SK-N-SH treated with all-trans-retinoic acid at 6 μM for 48 hours (cell line): Measurements from ENCODE around the gene SLC35F6.
"Not testable (repeated sequence)": the region's sequence is repeated elsewhere in the genome, so short reads cannot be mapped to it uniquely, and the experiment has no call there.

Experiments
- ATAC-seq: fragments of 200-7000 bp; cut with Tn5 transposase; 3 replicates; pipeline ENCODE4 v1.9.1; 2020; ENCODE audit warnings: mild to moderate bottlenecking, moderate library complexity
- ARNTL ChIP-seq: fragments of 450-650 bp; formaldehyde crosslinking; IDR thresholded peaks from 2 replicates; pipeline ENCODE4 v1.5.0; 2020; ENCODE audit warnings: low read depth, mild to moderate bottlenecking, moderate library complexity, borderline replicate concordance
- BACH2 ChIP-seq: fragments of 250-450 bp; sonication (Bioruptor Pico); IDR thresholded peaks from 2 replicates; pipeline ENCODE4 v1.9.0; 2021; ENCODE audit warnings: mild to moderate bottlenecking, borderline replicate concordance
- CSDC2 ChIP-seq: fragments of 250-450 bp; sonication (Bioruptor Pico); IDR thresholded peaks from 2 replicates; pipeline ENCODE4 v1.5.0; 2020; ENCODE audit warnings: mild to moderate bottlenecking, moderate library complexity
- ESRRG ChIP-seq: fragments of 250-450 bp; sonication (Bioruptor Pico); IDR thresholded peaks from 2 replicates; pipeline ENCODE4 v1.6.1; 2021; ENCODE audit warnings: mild to moderate bottlenecking
- GLIS3 ChIP-seq: fragments of 250-450 bp; sonication (Bioruptor Pico); IDR thresholded peaks from 2 replicates; pipeline ENCODE4 v1.5.0; 2020; ENCODE audit warnings: mild to moderate bottlenecking, moderate library complexity
- PPARA ChIP-seq: fragments of 250-450 bp; sonication (Bioruptor Pico); IDR thresholded peaks from 2 replicates; pipeline ENCODE4 v1.5.0; 2020; ENCODE audit warnings: mild to moderate bottlenecking, borderline replicate concordance
- RARB ChIP-seq: fragments of 250-450 bp; sonication (Bioruptor Pico); IDR thresholded peaks from 2 replicates; pipeline ENCODE4 v1.8.0; 2021; ENCODE audit warnings: mild to moderate bottlenecking, moderate library complexity
- SNAI2 ChIP-seq: fragments of 250-450 bp; sonication (Bioruptor Pico); IDR thresholded peaks from 2 replicates; pipeline ENCODE4 v1.5.0; 2020; ENCODE audit warnings: mild to moderate bottlenecking, moderate library complexity
- TCF4 ChIP-seq: fragments of 250-450 bp; sonication (Bioruptor Pico); IDR thresholded peaks from 2 replicates; pipeline ENCODE4 v1.8.0; 2021; ENCODE audit warnings: mild to moderate bottlenecking, moderate library complexity, borderline replicate concordance
- ZC3H10 ChIP-seq: fragments of 250-450 bp; sonication (Bioruptor Pico); IDR thresholded peaks from 2 replicates; pipeline ENCODE4 v1.5.1; 2021; ENCODE audit warnings: mild to moderate bottlenecking, moderate library complexity
- ZFP3 ChIP-seq: fragments of 250-450 bp; sonication (Bioruptor Pico); IDR thresholded peaks from 2 replicates; pipeline ENCODE4 v1.5.0; 2020; ENCODE audit warnings: mild to moderate bottlenecking, moderate library complexity
- ZFP30 ChIP-seq: fragments of 450-650 bp; formaldehyde crosslinking; IDR thresholded peaks from 2 replicates; pipeline ENCODE4 v1.5.0; 2022; ENCODE audit warnings: mild to moderate bottlenecking, moderate library complexity
- ZNF70 ChIP-seq: fragments of 450-650 bp; formaldehyde crosslinking; IDR thresholded peaks from 2 replicates; pipeline ENCODE4 v1.5.0; 2020; ENCODE audit warnings: mild to moderate bottlenecking, moderate library complexity
- ZNF8 ChIP-seq: fragments of 450-650 bp; formaldehyde crosslinking; IDR thresholded peaks from 2 replicates; pipeline ENCODE4 v1.5.0; 2020; ENCODE audit warnings: mild to moderate bottlenecking, moderate library complexity
- TF ChIP-seq, protein P1 (sequence below): fragments of 250-450 bp; sonication (Bioruptor Pico); IDR thresholded peaks from 2 replicates; pipeline ENCODE4 v1.5.1; 2020; ENCODE audit warnings: low read depth, mild to moderate bottlenecking, moderate library complexity
- TF ChIP-seq, protein P2 (sequence below): fragments of 250-450 bp; sonication (Bioruptor Pico); IDR thresholded peaks from 2 replicates; pipeline ENCODE4 v1.5.1; 2021; ENCODE audit warnings: mild to moderate bottlenecking, moderate library complexity
- TF ChIP-seq, protein P3 (sequence below): fragments of 250-450 bp; sonication (Bioruptor Pico); IDR thresholded peaks from 2 replicates; pipeline ENCODE4 v1.8.0; 2021; ENCODE audit warnings: low read depth, mild to moderate bottlenecking, moderate library complexity, borderline replicate concordance
- TF ChIP-seq, protein P4 (sequence below): fragments of 250-450 bp; sonication (Bioruptor Pico); IDR thresholded peaks from 2 replicates; pipeline ENCODE4 v1.5.0; 2020; ENCODE audit warnings: mild to moderate bottlenecking, moderate library complexity
- TF ChIP-seq, protein P5 (sequence below): fragments of 250-450 bp; sonication (Bioruptor Pico); IDR thresholded peaks from 2 replicates; pipeline ENCODE4 v1.8.0; 2020; ENCODE audit warnings: mild to moderate bottlenecking, moderate library complexity, borderline replicate concordance

Gene SLC35F6

DNA sequence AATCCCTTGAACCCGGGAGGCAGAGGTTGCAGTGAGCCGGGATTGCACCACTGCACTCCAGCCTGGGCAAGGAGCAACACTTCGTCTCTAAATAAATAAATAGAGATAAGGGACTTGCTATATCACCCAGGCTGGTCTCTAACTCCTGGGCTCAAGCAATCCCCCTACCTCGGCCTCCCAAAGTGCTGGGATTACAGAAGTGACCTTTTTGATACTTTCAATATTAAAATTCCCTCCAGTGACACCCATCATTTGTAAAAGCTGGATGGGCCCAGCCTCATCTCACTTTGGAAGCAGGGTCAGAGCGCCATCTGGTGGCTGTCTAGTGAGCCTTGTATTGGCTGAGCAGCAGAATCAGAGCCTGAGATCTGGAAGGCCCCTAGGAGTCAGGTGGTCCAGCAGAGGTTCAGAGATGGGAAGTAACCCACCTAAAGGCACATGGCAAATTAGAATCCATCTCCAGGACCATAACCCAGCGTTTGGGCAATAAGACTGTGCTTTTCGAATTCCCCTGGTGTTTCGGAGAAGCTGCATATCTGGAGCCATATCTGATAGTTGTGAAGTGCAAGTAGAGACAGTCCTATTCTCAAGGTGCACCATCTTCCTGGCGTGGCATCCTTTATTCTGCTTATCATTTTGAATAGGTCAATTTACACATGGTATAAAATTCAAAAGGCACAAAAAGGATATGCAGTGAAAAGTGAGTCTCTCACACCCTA lies 18.3 kb upstream of the SLC35F6 start:
- peak; percentile 98 for ATAC-seq
- TF ChIP-seq, protein P1, sequence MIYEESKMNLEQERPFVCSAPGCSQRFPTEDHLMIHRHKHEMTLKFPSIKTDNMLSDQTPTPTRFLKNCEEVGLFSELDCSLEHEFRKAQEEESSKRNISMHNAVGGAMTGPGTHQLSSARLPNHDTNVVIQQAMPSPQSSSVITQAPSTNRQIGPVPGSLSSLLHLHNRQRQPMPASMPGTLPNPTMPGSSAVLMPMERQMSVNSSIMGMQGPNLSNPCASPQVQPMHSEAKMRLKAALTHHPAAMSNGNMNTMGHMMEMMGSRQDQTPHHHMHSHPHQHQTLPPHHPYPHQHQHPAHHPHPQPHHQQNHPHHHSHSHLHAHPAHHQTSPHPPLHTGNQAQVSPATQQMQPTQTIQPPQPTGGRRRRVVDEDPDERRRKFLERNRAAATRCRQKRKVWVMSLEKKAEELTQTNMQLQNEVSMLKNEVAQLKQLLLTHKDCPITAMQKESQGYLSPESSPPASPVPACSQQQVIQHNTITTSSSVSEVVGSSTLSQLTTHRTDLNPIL (CRISPR knock-in tag), result no peak
- no peak for TF ChIP-seq ZC3H10 (CRISPR knock-in tag)
- TF ChIP-seq BACH2 (CRISPR knock-in tag), result no peak
- TF ChIP-seq, protein P2, sequence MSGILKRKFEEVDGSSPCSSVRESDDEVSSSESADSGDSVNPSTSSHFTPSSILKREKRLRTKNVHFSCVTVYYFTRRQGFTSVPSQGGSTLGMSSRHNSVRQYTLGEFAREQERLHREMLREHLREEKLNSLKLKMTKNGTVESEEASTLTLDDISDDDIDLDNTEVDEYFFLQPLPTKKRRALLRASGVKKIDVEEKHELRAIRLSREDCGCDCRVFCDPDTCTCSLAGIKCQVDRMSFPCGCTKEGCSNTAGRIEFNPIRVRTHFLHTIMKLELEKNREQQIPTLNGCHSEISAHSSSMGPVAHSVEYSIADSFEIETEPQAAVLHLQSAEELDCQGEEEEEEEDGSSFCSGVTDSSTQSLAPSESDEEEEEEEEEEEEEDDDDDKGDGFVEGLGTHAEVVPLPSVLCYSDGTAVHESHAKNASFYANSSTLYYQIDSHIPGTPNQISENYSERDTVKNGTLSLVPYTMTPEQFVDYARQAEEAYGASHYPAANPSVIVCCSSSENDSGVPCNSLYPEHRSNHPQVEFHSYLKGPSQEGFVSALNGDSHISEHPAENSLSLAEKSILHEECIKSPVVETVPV (CRISPR knock-in tag), result no peak
- no peak for TF ChIP-seq GLIS3 (CRISPR knock-in tag)
- TF ChIP-seq ARNTL (CRISPR knock-in tag), result no peak
- TF ChIP-seq CSDC2, result no peak

DNA sequence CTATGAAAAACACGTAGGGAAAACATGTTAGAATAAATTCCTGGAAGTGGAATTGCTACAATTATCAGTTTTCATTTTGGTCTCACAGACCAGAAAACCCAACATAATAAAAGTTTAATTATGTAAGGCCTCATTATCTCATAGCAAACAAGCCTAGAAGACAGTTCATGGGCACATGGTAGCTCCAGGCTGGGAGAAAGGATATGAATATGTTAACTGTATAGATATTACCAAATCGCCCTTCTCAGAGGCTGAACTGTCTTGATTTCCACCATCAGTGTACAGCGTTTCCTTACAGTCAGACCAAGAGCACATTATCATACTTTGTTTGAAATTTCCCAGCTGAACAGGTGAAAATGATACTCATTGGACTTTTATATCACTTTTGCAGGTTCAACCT lies 17.1 kb upstream of the SLC35F6 start:
- TF ChIP-seq, protein P3, sequence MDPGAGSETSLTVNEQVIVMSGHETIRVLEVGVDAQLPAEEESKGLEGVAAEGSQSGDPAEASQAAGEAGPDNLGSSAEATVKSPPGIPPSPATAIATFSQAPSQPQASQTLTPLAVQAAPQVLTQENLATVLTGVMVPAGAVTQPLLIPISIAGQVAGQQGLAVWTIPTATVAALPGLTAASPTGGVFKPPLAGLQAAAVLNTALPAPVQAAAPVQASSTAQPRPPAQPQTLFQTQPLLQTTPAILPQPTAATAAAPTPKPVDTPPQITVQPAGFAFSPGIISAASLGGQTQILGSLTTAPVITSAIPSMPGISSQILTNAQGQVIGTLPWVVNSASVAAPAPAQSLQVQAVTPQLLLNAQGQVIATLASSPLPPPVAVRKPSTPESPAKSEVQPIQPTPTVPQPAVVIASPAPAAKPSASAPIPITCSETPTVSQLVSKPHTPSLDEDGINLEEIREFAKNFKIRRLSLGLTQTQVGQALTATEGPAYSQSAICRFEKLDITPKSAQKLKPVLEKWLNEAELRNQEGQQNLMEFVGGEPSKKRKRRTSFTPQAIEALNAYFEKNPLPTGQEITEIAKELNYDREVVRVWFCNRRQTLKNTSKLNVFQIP (CRISPR knock-in tag), result no peak
- no peak for TF ChIP-seq ARNTL (CRISPR knock-in tag)
- TF ChIP-seq, protein P4, sequence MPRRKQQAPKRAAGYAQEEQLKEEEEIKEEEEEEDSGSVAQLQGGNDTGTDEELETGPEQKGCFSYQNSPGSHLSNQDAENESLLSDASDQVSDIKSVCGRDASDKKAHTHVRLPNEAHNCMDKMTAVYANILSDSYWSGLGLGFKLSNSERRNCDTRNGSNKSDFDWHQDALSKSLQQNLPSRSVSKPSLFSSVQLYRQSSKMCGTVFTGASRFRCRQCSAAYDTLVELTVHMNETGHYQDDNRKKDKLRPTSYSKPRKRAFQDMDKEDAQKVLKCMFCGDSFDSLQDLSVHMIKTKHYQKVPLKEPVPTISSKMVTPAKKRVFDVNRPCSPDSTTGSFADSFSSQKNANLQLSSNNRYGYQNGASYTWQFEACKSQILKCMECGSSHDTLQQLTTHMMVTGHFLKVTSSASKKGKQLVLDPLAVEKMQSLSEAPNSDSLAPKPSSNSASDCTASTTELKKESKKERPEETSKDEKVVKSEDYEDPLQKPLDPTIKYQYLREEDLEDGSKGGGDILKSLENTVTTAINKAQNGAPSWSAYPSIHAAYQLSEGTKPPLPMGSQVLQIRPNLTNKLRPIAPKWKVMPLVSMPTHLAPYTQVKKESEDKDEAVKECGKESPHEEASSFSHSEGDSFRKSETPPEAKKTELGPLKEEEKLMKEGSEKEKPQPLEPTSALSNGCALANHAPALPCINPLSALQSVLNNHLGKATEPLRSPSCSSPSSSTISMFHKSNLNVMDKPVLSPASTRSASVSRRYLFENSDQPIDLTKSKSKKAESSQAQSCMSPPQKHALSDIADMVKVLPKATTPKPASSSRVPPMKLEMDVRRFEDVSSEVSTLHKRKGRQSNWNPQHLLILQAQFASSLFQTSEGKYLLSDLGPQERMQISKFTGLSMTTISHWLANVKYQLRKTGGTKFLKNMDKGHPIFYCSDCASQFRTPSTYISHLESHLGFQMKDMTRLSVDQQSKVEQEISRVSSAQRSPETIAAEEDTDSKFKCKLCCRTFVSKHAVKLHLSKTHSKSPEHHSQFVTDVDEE (CRISPR knock-in tag), result no peak
- TF ChIP-seq CSDC2, result no peak
- TF ChIP-seq, all 23 proteins: peak for 0
- no peak for ATAC-seq

DNA sequence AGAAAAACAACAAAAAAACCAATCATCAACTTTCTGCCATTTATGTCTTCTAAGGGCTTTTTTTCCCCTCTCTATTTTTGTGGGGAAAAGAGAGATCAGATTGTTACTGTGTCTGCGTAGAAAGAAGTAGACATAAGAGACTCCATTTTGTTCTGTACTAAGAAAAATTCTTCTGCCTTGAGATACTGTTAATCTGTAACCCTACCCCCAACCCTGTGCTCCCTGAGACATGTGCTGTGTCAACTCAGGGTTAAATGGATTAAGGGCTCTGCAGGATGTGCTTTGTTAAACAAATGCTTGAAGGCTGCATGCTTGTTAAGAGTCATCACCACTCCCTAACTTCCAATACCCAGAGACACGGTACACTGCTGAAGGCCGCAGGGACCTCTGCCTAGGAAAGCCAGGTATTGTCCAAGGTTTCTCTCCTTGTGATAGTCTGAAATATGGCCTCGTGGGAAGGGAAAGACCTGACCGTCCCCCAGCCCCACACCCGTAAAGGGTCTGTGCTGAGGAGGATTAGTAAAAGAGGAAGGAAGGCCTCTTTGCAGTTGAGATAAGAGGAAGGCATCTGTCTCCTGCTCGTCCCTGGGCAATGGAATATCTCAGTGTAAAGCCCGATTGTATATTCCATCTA lies 14.2 kb upstream of the SLC35F6 start:
- ATAC-seq, result not testable (repeated sequence)
- TF ChIP-seq CSDC2 (peak; percentile 99), ARNTL (CRISPR knock-in tag) (peak; percentile 86; the same call in 1 of the 2 replicates), ZFP3 (CRISPR knock-in tag) (peak; percentile 93), BACH2 (CRISPR knock-in tag) (peak; percentile 87), GLIS3 (CRISPR knock-in tag) (peak; percentile 94; the same call in 1 of the 2 replicates), TCF4 (peak; percentile 53; the same call in 1 of the 2 replicates), PPARA (CRISPR knock-in tag) (peak; percentile 80; the same call in 1 of the 2 replicates), ESRRG (CRISPR knock-in tag) (peak; percentile 93), SNAI2 (CRISPR knock-in tag) (peak; percentile 99), ZNF70 (CRISPR knock-in tag) (peak; percentile 59; the same call in 1 of the 2 replicates), ZFP30 (peak; percentile 43; the same call in 1 of the 2 replicates), ZNF8 (peak; percentile 82), RARB (CRISPR knock-in tag) (peak; percentile 22; the same call in 1 of the 2 replicates)
- TF ChIP-seq, protein P4 (CRISPR knock-in tag), result peak; percentile 96
- TF ChIP-seq, protein P5, sequence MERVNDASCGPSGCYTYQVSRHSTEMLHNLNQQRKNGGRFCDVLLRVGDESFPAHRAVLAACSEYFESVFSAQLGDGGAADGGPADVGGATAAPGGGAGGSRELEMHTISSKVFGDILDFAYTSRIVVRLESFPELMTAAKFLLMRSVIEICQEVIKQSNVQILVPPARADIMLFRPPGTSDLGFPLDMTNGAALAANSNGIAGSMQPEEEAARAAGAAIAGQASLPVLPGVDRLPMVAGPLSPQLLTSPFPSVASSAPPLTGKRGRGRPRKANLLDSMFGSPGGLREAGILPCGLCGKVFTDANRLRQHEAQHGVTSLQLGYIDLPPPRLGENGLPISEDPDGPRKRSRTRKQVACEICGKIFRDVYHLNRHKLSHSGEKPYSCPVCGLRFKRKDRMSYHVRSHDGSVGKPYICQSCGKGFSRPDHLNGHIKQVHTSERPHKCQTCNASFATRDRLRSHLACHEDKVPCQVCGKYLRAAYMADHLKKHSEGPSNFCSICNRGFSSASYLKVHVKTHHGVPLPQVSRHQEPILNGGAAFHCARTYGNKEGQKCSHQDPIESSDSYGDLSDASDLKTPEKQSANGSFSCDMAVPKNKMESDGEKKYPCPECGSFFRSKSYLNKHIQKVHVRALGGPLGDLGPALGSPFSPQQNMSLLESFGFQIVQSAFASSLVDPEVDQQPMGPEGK (CRISPR knock-in tag), result peak; percentile 86; the same call in 1 of the 2 replicates
- TF ChIP-seq, protein P2 (CRISPR knock-in tag), result peak; percentile 81; the same call in 1 of the 2 replicates
- TF ChIP-seq, protein P1 (CRISPR knock-in tag), result 0 out of 2 replicates have a peak, but pooled peaks have one; percentile 61
